NCI-H345 treated with DMSO at 0.1 percent for 48 hours (cell line): ENCODE data around the gene LAMA2.

Experiments
- DNase-seq: peaks from one replicate; lab custom pipeline; 2025; ENCODE audit not compliant: unreplicated experiment; lab: John Stamatoyannopoulos, UW

The LAMA2 gene

GRCh38 chr6:129416337-129416990 lies 533.5 kb downstream of the LAMA2 start:
- no peak for DNase-seq

GRCh38 chr6:129417416-129418086 lies 534.6 kb downstream of the LAMA2 start:
- DNase-seq = no peak

- DNase-seq = no peak
Observed at GRCh38 chr6:129419324-129419723, 536.4 kb downstream of the LAMA2 start.

GRCh38 chr6:129426343-129426742 lies 543.4 kb downstream of the LAMA2 start:
- no peak for DNase-seq

- DNase-seq = no peak
Observed at GRCh38 chr6:129429956-129430355, 547.0 kb downstream of the LAMA2 start.

- DNase-seq = no peak
Observed at GRCh38 chr6:129432738-129433137, 549.8 kb downstream of the LAMA2 start.

- no peak for DNase-seq
Observed at GRCh38 chr6:129434091-129434490, 551.2 kb downstream of the LAMA2 start.

GRCh38 chr6:129440691-129441090 lies 557.8 kb downstream of the LAMA2 start:
- no peak for DNase-seq

GRCh38 chr6:129444683-129445082 lies 561.7 kb downstream of the LAMA2 start:
- no peak for DNase-seq

- no peak for DNase-seq
Observed at GRCh38 chr6:129446272-129447197, 563.6 kb downstream of the LAMA2 start.

GRCh38 chr6:129447198-129447565 lies 564.2 kb downstream of the LAMA2 start:
- no peak for DNase-seq

GRCh38 chr6:129448965-129449364 lies 566.0 kb downstream of the LAMA2 start:
- DNase-seq = no peak

GRCh38 chr6:129451187-129451586 lies 568.2 kb downstream of the LAMA2 start:
- no peak for DNase-seq

GRCh38 chr6:129453073-129453472 lies 570.1 kb downstream of the LAMA2 start:
- no peak for DNase-seq

- DNase-seq = no peak
Observed at GRCh38 chr6:129454488-129454887, 571.5 kb downstream of the LAMA2 start.

GRCh38 chr6:129455126-129455769 lies 572.3 kb downstream of the LAMA2 start:
- DNase-seq = no peak

- DNase-seq = no peak
Observed at GRCh38 chr6:129460221-129460620, 577.3 kb downstream of the LAMA2 start.

- no peak for DNase-seq
Observed at GRCh38 chr6:129469070-129469662, 586.2 kb downstream of the LAMA2 start.

- no peak for DNase-seq
Observed at GRCh38 chr6:129472239-129472638, 589.3 kb downstream of the LAMA2 start.

GRCh38 chr6:129473546-129473945 lies 590.6 kb downstream of the LAMA2 start:
- DNase-seq = no peak
